ENCODE results near the gene APOO. TPM values are rescaled to one million over a fixed set of nuclear protein-coding genes. Genes with fewer than 3 reads are reported as not detected.

Gene APOO
- total RNA-seq, 1 donor from 2014 or later, result 35.4 TPM

- Mint-ChIP-seq H3K9me3 (ENCODE audit: unreplicated experiment) (no peaks in the 10 kb centered on the region), H3K4me1 (ENCODE audit: unreplicated experiment) (peaks cover 4% of the 10 kb centered on the region), H3K27me3 (ENCODE audit: unreplicated experiment) (no peaks in the 10 kb centered on the region), H3K4me3 (ENCODE audit: unreplicated experiment) (no peak overlapping the region), H3K27ac (ENCODE audit: unreplicated experiment) (no peak overlapping the region), H3K36me3 (ENCODE audit: unreplicated experiment) (peaks cover 13% of the 10 kb centered on the region)
- TF ChIP-seq CTCF (IDR thresholded peaks at IDR 0.05), result no peak
- DNase-seq (ENCODE audit: extremely low spot score, unreplicated experiment), result peak; percentile 15
Observed at GRCh38 chrX:23854945-23855344, 52.8 kb downstream of the APOO start.

- peaks cover 10% of the 10 kb centered on the region for H3K36me3 Mint-ChIP-seq (ENCODE audit: unreplicated experiment)
- H3K9me3 Mint-ChIP-seq (ENCODE audit: unreplicated experiment), result no peaks in the 10 kb centered on the region
- TF ChIP-seq CTCF (IDR thresholded peaks at IDR 0.05), result no peak
- no peak for DNase-seq (ENCODE audit: extremely low spot score, unreplicated experiment)
- no peaks in the 10 kb centered on the region for H3K27me3 Mint-ChIP-seq (ENCODE audit: unreplicated experiment)
- no peak overlapping the region for H3K27ac Mint-ChIP-seq (ENCODE audit: unreplicated experiment)
- no peak overlapping the region for H3K4me3 Mint-ChIP-seq (ENCODE audit: unreplicated experiment)
- H3K4me1 Mint-ChIP-seq (ENCODE audit: unreplicated experiment), result no peaks in the 10 kb centered on the region
Observed at GRCh38 chrX:23854122-23854521, 53.6 kb downstream of the APOO start.

- no peaks in the 10 kb centered on the region for H3K9me3 Mint-ChIP-seq (ENCODE audit: unreplicated experiment)
- H3K4me1 Mint-ChIP-seq (ENCODE audit: unreplicated experiment), result no peaks in the 10 kb centered on the region
- no peak for DNase-seq (ENCODE audit: extremely low spot score, unreplicated experiment)
Observed at GRCh38 chrX:23851544-23851943, 56.2 kb downstream of the APOO start.

GRCh38 chrX:23849241-23849640 is 58.5 kb downstream of the APOO start:
- Mint-ChIP-seq H3K4me3 (ENCODE audit: unreplicated experiment) (no peak overlapping the region), H3K27me3 (ENCODE audit: unreplicated experiment) (no peaks in the 10 kb centered on the region), H3K9me3 (ENCODE audit: unreplicated experiment) (no peaks in the 10 kb centered on the region), H3K4me1 (ENCODE audit: unreplicated experiment) (peaks cover 17% of the 10 kb centered on the region), H3K36me3 (ENCODE audit: unreplicated experiment) (peaks cover 2% of the 10 kb centered on the region), H3K27ac (ENCODE audit: unreplicated experiment) (no peak overlapping the region)
- no peak for DNase-seq (ENCODE audit: extremely low spot score, unreplicated experiment)
- no peak for TF ChIP-seq CTCF (IDR thresholded peaks at IDR 0.05)

More at GRCh38 chrX:23851544-23851943, 56.2 kb downstream of the APOO start:
- no peaks in the 10 kb centered on the region for H3K27me3 Mint-ChIP-seq (ENCODE audit: unreplicated experiment)
- H3K4me3 Mint-ChIP-seq (ENCODE audit: unreplicated experiment), result no peak overlapping the region
- peaks cover 3% of the 10 kb centered on the region for H3K36me3 Mint-ChIP-seq (ENCODE audit: unreplicated experiment)
- TF ChIP-seq CTCF (IDR thresholded peaks at IDR 0.05), result no peak
- H3K27ac Mint-ChIP-seq (ENCODE audit: unreplicated experiment), result no peak overlapping the region

GRCh38 chrX:23845351-23845817 is 62.4 kb downstream of the APOO start:
- Mint-ChIP-seq H3K9me3 (ENCODE audit: unreplicated experiment) (no peaks in the 10 kb centered on the region), H3K27ac (ENCODE audit: unreplicated experiment) (peak overlapping the region; percentile 87), H3K27me3 (ENCODE audit: unreplicated experiment) (no peaks in the 10 kb centered on the region), H3K36me3 (ENCODE audit: unreplicated experiment) (peaks cover 5% of the 10 kb centered on the region), H3K4me1 (ENCODE audit: unreplicated experiment) (peaks cover 27% of the 10 kb centered on the region), H3K4me3 (ENCODE audit: unreplicated experiment) (no peak overlapping the region)
- no peak for DNase-seq (ENCODE audit: extremely low spot score, unreplicated experiment)
- no peak for TF ChIP-seq CTCF (IDR thresholded peaks at IDR 0.05)
